Osteoblast (primary cell): Measurements from ENCODE around the gene KLK7. TPM values are rescaled to one million over a fixed set of nuclear protein-coding genes. Genes with fewer than 3 reads are reported as not detected.
A peak's percentile ranks its signal among the peaks of the same experiment; 100 is the strongest.

Experiments used
- DNase-seq: peaks from one replicate; pipeline ENCODE4 v3.0.0; 2011; ENCODE audit warnings: low spot score, mixed read lengths; ENCODE audit not compliant: insufficient read length; ENCODE audit errors: missing footprints
- H2AFZ ChIP-seq: 2 replicates; pipeline ENCODE4 v1.6.0; 2011; ENCODE audit warnings: mild to moderate bottlenecking, low read length
- H3K27ac ChIP-seq: 2 replicates; pipeline ENCODE4 v1.5.1; 2011; ENCODE audit warnings: mild to moderate bottlenecking, low read depth, low read length, moderate library complexity
- H3K27me3 ChIP-seq: 2 replicates; pipeline ENCODE4 v1.6.0; 2012; ENCODE audit warnings: mild to moderate bottlenecking, control low read depth, inconsistent platforms, low read length, moderate library complexity; ENCODE audit not compliant: insufficient read depth
- H3K36me3 ChIP-seq: 2 replicates; pipeline ENCODE4 v1.5.1; 2011; ENCODE audit warnings: mild to moderate bottlenecking, low read length, control low read depth, moderate library complexity; ENCODE audit not compliant: insufficient read depth
- H3K4me1 ChIP-seq: 2 replicates; pipeline ENCODE4 v1.5.1; 2011; ENCODE audit warnings: mild to moderate bottlenecking, low read length, control low read depth, moderate library complexity; ENCODE audit not compliant: insufficient read depth
- H3K4me2 ChIP-seq: 2 replicates; pipeline ENCODE4 v1.6.0; 2011; ENCODE audit warnings: mild to moderate bottlenecking, low read length; ENCODE audit not compliant: insufficient read depth
- H3K4me3 ChIP-seq: fragments of 200-600 bp; sonication (generic); 3 replicates; pipeline ENCODE4 v1.5.1; 2012; ENCODE audit warnings: mild to moderate bottlenecking, low read length, inconsistent platforms; ENCODE audit not compliant: insufficient read depth
- H3K79me2 ChIP-seq: 2 replicates; pipeline ENCODE4 v1.6.0; 2012; ENCODE audit warnings: mild to moderate bottlenecking, low read length, control low read depth, inconsistent platforms; ENCODE audit not compliant: insufficient read depth
- H3K9me3 ChIP-seq: 2 replicates; pipeline ENCODE4 v1.5.1; 2011; ENCODE audit warnings: low read depth, low read length, control low read depth
- H4K20me1 ChIP-seq: 2 replicates; pipeline ENCODE4 v1.6.0; 2012; ENCODE audit warnings: mild to moderate bottlenecking, low read length, control low read depth; ENCODE audit not compliant: insufficient read depth
- total RNA-seq: library from RNA; depleted of rRNA; stranded (reverse); fragments of >200 nt; gene quantifications from 2 replicates; pipeline ENCODE4 v1.2.3, GENCODE V29; 2012
- TF ChIP-seq, protein P1 (sequence below): IDR thresholded peaks from 2 replicates; pipeline ENCODE4 v1.5.1; 2011; ENCODE audit warnings: mild to moderate bottlenecking, low read depth, low read length, moderate library complexity; ENCODE audit errors: extremely low read depth

The KLK7 gene
- total RNA-seq, 1 donor: not detected

DNA sequence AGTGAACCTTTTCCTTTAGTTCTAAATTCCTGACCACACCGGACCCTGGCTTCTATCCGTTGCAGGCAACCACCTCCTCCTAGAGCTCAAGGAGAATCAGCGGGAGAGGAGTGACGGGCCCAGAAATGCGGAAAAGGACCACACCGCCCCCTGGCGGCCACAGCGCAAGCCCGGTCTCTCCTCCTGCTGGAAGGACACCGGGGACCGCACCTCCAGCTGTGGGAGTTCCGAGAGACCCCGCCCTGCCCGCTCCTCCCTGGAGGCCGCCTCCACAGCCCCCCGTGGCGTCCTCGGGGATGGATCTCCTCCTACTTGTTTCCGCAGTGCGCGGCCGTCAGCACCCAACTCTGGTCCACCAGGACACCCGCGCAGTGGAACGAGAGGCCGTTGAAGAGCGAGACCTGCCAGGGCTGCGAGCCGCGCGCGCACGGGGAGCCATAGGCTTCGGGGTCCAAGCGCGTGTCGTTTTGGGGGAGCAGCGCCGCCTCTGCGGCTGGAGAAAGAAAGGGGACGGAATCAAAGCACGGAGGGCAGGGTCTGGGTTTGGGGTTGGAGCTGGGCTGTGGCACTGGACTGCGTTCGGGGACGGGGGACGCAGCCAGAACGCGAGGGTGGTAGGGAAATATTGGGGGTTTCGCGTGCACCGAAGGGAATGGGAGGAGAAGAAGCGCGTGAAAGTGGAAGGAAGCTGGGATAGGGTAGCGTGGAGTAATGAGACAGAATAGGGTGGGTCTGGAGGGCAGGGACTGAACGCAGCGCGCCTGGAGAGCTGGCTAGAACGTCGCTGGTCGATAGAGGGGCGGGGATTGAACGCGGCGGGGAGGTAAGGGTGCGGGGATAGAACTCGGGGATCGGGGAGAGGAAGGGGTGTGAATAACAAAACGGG is 33.3 kb upstream of the KLK7 start:
- Histone ChIP-seq H3K4me3 (peak overlapping the region; percentile 19), H3K36me3 (no peaks in the 10 kb centered on the region), H3K4me1 (no peaks in the 10 kb centered on the region), H3K4me2 (peak overlapping the region; percentile 43), H2AFZ (no peak overlapping the region), H3K27ac (no peak overlapping the region), H3K79me2 (no peaks in the 10 kb centered on the region), H3K9me3 (no peaks in the 10 kb centered on the region), H4K20me1 (no peaks in the 10 kb centered on the region), H3K27me3 (peaks cover 34% of the 10 kb centered on the region)
- TF ChIP-seq, protein P1, sequence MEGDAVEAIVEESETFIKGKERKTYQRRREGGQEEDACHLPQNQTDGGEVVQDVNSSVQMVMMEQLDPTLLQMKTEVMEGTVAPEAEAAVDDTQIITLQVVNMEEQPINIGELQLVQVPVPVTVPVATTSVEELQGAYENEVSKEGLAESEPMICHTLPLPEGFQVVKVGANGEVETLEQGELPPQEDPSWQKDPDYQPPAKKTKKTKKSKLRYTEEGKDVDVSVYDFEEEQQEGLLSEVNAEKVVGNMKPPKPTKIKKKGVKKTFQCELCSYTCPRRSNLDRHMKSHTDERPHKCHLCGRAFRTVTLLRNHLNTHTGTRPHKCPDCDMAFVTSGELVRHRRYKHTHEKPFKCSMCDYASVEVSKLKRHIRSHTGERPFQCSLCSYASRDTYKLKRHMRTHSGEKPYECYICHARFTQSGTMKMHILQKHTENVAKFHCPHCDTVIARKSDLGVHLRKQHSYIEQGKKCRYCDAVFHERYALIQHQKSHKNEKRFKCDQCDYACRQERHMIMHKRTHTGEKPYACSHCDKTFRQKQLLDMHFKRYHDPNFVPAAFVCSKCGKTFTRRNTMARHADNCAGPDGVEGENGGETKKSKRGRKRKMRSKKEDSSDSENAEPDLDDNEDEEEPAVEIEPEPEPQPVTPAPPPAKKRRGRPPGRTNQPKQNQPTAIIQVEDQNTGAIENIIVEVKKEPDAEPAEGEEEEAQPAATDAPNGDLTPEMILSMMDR: peak; percentile 76
- DNase-seq: peak; percentile 96

DNA sequence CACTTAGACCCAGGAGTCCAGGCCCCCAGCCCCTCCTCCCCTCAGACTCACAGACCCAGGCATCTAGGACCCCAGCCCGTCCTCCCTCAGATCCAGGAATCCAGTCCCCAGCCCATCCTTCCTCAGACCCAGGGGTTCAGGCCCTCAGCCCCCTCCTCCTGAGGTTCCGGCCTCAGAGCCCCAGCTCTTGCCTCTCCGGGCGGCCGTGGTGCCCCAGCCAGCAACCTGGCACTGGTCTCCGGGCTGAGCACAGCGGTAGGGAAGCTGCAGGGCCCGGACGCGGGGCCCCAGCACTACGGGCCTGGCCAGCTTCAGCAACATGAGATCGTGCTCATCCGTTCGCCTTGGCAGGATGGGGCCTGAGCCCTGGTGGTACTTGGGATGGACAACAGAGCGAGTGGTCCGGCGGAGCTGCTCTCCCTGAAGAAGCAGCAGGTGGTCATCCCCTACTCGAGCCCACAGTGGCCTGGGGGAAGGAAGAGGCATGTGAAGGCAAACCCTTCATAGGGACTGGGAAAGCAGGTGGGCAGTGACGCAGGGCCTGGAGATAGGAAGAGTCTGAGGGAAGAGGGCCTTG is 32.1 kb upstream of the KLK7 start:
- no peaks in the 10 kb centered on the region for H3K36me3 ChIP-seq

DNA sequence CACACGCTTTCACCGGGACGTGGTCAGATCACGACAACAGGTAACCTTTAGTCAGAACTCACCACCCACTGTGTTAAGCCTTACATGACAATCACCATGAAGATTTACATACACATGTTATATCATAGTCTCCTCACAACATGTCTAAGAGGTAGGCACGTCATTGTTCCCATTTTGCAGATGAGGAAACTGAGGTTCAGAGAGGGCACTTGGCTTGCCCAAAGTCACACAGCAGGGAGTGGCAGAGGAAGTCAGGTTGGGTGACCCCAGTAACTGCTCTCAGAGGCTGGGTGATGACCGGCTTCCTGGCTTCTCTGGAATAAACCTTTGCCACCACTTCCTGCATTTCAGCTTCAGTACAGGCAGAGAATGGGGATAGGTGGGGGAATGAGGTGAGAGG is 30.5 kb upstream of the KLK7 start:
- Histone ChIP-seq H3K36me3 (no peaks in the 10 kb centered on the region), H3K9me3 (no peaks in the 10 kb centered on the region), H3K4me2 (no peak overlapping the region), H3K4me1 (no peaks in the 10 kb centered on the region), H4K20me1 (no peaks in the 10 kb centered on the region), H3K27me3 (peaks cover 22% of the 10 kb centered on the region), H3K27ac (no peak overlapping the region), H3K4me3 (no peak overlapping the region), H3K79me2 (no peaks in the 10 kb centered on the region), H2AFZ (no peak overlapping the region)
- DNase-seq: peak; percentile 71
- TF ChIP-seq, protein P1: no peak

More for the DNA sequence above, 32.1 kb upstream of the KLK7 start:
- H3K4me2 ChIP-seq: no peak overlapping the region
- no peaks in the 10 kb centered on the region for H4K20me1 ChIP-seq
- no peak overlapping the region for H3K4me3 ChIP-seq
- no peaks in the 10 kb centered on the region for H3K4me1 ChIP-seq
- H3K27ac ChIP-seq: no peak overlapping the region
- H2AFZ ChIP-seq: no peak overlapping the region
- no peaks in the 10 kb centered on the region for H3K9me3 ChIP-seq
- H3K79me2 ChIP-seq: no peaks in the 10 kb centered on the region
- peaks cover 34% of the 10 kb centered on the region for H3K27me3 ChIP-seq
- TF ChIP-seq, protein P1: no peak
- peak; percentile 68 for DNase-seq

DNA sequence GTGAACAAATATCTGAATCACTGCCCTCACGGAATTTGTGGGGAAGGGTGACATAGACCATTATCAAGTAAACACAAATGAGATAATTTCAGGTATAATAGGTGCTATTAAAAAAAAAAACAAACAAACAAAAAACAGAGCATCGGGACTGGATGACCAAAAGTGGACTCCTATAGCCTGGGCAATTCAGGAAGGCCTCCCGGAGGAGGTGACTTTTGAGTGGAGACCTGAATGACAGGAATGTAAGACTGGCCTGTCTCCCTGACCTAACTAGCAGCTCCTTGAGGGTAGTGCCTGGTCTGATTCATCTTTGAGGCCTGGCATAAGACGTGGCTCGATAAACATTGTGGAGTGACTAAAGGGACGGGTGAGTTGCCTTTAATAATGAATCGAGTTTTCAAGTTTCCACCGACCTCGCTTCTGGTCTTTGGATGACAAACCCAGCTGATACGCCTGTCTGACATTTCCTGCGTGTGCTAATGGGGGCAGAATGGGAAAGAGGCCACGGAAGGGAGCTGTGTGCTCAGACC is 29.0 kb upstream of the KLK7 start:
- H3K36me3 ChIP-seq: no peaks in the 10 kb centered on the region
- H3K4me2 ChIP-seq: no peak overlapping the region
- H3K27ac ChIP-seq: no peak overlapping the region
- DNase-seq: peak; percentile 42
- H3K4me3 ChIP-seq: no peak overlapping the region
- H3K4me1 ChIP-seq: no peaks in the 10 kb centered on the region
- H3K79me2 ChIP-seq: no peaks in the 10 kb centered on the region
- no peak overlapping the region for H2AFZ ChIP-seq
- H3K9me3 ChIP-seq: no peaks in the 10 kb centered on the region
- TF ChIP-seq, protein P1: no peak
- no peaks in the 10 kb centered on the region for H4K20me1 ChIP-seq
- H3K27me3 ChIP-seq: peaks cover 8% of the 10 kb centered on the region
